ENCODE data around the gene SYPL1.
A peak's percentile ranks its signal among the peaks of the same experiment; 100 is the strongest.

Gene SYPL1

GRCh38 chr7:106117786-106118544, 5.9 kb upstream of the SYPL1 start:
- Histone ChIP-seq H3K27me3 (ENCODE audit: insufficient read depth, low read length, poor library complexity) (no peaks in the 10 kb centered on the region), H3K27ac (ENCODE audit: low read length) (no peak overlapping the region), H3K4me3 (ENCODE audit: low read depth in 1 of 2, low read length in 2 of 2) (no peak overlapping the region), H3K79me2 (ENCODE audit: insufficient read depth, low read length) (peaks cover 3% of the 10 kb centered on the region), H3K36me3 (ENCODE audit: insufficient read depth, low read length) (no peaks in the 10 kb centered on the region), H2AFZ (ENCODE audit: low read depth, low read length) (no peak overlapping the region), H3K4me2 (ENCODE audit: insufficient read depth, low read length) (no peak overlapping the region), H3K9ac (ENCODE audit: low read depth, low read length) (no peak overlapping the region), H3K4me1 (ENCODE audit: insufficient read depth, low read length) (peaks cover 4% of the 10 kb centered on the region), H4K20me1 (ENCODE audit: insufficient read depth, low read length) (no peaks in the 10 kb centered on the region), H3K9me3 (ENCODE audit: insufficient read depth, low read length, severe bottlenecking) (no peaks in the 10 kb centered on the region)
- no peak for DNase-seq
- no peak for ATAC-seq (ENCODE audit: insufficient read depth, low read depth)
- TF ChIP-seq CTCF (IDR thresholded peaks at IDR 0.05; ENCODE audit: borderline replicate concordance, extremely low read depth, low read length, poor library complexity, severe bottlenecking) (no peak), EZH2 (IDR thresholded peaks at IDR 0.05; ENCODE audit: borderline replicate concordance, low read depth, low read length, severe bottlenecking) (no peak)

GRCh38 chr7:106116161-106116704, 4.1 kb upstream of the SYPL1 start:
- Histone ChIP-seq H3K4me2 (ENCODE audit: insufficient read depth, low read length) (no peak overlapping the region), H4K20me1 (ENCODE audit: insufficient read depth, low read length) (no peaks in the 10 kb centered on the region), H3K9ac (ENCODE audit: low read depth, low read length) (no peak overlapping the region), H3K27me3 (ENCODE audit: insufficient read depth, low read length, poor library complexity) (no peaks in the 10 kb centered on the region), H3K4me1 (ENCODE audit: insufficient read depth, low read length) (peaks cover 9% of the 10 kb centered on the region), H3K79me2 (ENCODE audit: insufficient read depth, low read length) (peaks cover 18% of the 10 kb centered on the region), H3K27ac (ENCODE audit: low read length) (no peak overlapping the region), H3K36me3 (ENCODE audit: insufficient read depth, low read length) (no peaks in the 10 kb centered on the region; the same call in 1 of the 2 replicates), H3K4me3 (ENCODE audit: low read depth in 1 of 2, low read length in 2 of 2) (no peak overlapping the region), H2AFZ (ENCODE audit: low read depth, low read length) (no peak overlapping the region; the same call in 1 of the 2 replicates), H3K9me3 (ENCODE audit: insufficient read depth, low read length, severe bottlenecking) (no peaks in the 10 kb centered on the region)
- TF ChIP-seq CTCF (IDR thresholded peaks at IDR 0.05; ENCODE audit: borderline replicate concordance, extremely low read depth, low read length, poor library complexity, severe bottlenecking), result no peak
- no peak for TF ChIP-seq EZH2 (IDR thresholded peaks at IDR 0.05; ENCODE audit: borderline replicate concordance, low read depth, low read length, severe bottlenecking)
- DNase-seq (no peak), ATAC-seq (ENCODE audit: insufficient read depth, low read depth) (no peak)

- no peak overlapping the region for H3K9ac ChIP-seq (ENCODE audit: low read depth, low read length)
- H3K4me1 ChIP-seq (ENCODE audit: insufficient read depth, low read length), result peaks cover 23% of the 10 kb centered on the region
- no peak overlapping the region for H3K4me2 ChIP-seq (ENCODE audit: insufficient read depth, low read length)
- no peak for TF ChIP-seq EZH2 (IDR thresholded peaks at IDR 0.05; ENCODE audit: borderline replicate concordance, low read depth, low read length, severe bottlenecking)
- no peak for TF ChIP-seq CTCF (IDR thresholded peaks at IDR 0.05; ENCODE audit: borderline replicate concordance, extremely low read depth, low read length, poor library complexity, severe bottlenecking)
- H3K27me3 ChIP-seq (ENCODE audit: insufficient read depth, low read length, poor library complexity), result no peaks in the 10 kb centered on the region
- ATAC-seq (ENCODE audit: insufficient read depth, low read depth) (no peak), DNase-seq (no peak)
- H3K36me3 ChIP-seq (ENCODE audit: insufficient read depth, low read length), result no peaks in the 10 kb centered on the region; the same call in 1 of the 2 replicates
- peak overlapping the region; percentile 63 for H2AFZ ChIP-seq (ENCODE audit: low read depth, low read length)
- peaks cover 32% of the 10 kb centered on the region for H3K79me2 ChIP-seq (ENCODE audit: insufficient read depth, low read length)
- H3K4me3 ChIP-seq (ENCODE audit: low read depth in 1 of 2, low read length in 2 of 2), result no peak overlapping the region
- H3K9me3 ChIP-seq (ENCODE audit: insufficient read depth, low read length, severe bottlenecking), result no peaks in the 10 kb centered on the region
- H4K20me1 ChIP-seq (ENCODE audit: insufficient read depth, low read length), result peaks cover 6% of the 10 kb centered on the region; the same call in 1 of the 2 replicates
- H3K27ac ChIP-seq (ENCODE audit: low read length), result no peak overlapping the region
Observed at GRCh38 chr7:106114716-106115383, 2.7 kb upstream of the SYPL1 start.
